Measurements from ENCODE around the gene USP54.

- TF ChIP-seq POLR2A (IDR thresholded peaks at IDR 0.05) (no peak), CTCF (IDR thresholded peaks at IDR 0.05) (no peak), EP300 (IDR thresholded peaks at IDR 0.05) (no peak)
Measured at GRCh38 chr10:73509695-73510094, 81.4 kb downstream of the USP54 start.

All from tibial nerve (tissue), 4 donors.